ENCODE results near the gene EFHB.
"Not testable (repeated sequence)": the region's sequence is repeated elsewhere in the genome, so short reads cannot be mapped to it uniquely, and the experiment has no call there.

The EFHB gene

DNA sequence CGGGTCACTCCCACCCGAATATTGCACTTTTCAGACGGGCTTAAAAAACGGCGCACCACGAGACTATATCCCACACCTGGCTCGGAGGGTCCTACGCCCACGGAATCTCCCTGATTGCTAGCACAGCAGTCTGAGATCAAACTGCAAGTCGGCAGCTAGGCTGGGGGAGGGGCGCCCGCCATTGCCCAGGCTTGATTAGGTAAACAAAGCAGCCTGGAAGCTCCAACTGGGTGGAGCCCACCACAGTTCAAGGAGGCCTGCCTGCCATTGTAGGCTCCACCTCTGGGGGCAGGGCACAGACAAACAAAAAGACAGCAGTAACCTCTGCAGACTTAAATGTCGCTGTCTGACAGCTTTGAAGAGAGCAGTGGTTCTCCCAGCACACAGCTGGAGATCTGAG is 78.7 kb downstream of the EFHB start:
- not testable (repeated sequence) for FAIRE-seq

GRCh38 chr3:19846609-19847008 is 87.4 kb downstream of the EFHB start:
- not testable (repeated sequence) for FAIRE-seq; DNase-seq (ENCODE audit: insufficient read length, low spot score)

More for the DNA sequence above, 78.7 kb downstream of the EFHB start:
- DNase-seq (ENCODE audit: insufficient read length, low spot score): not testable (repeated sequence)

Data from GM19239 (cell line).